BE2C (cell line): ENCODE data around the gene EDIL3.

Experiments used
- DNase-seq: peaks from one replicate; pipeline ENCODE4 v3.0.0-alpha.2; 2020
- H3K27me3 ChIP-seq: fragments of 250-450 bp; sonication (Bioruptor Pico); 2 replicates; pipeline ENCODE4 v1.5.1; 2020; ENCODE audit warnings: mild to moderate bottlenecking
- H3K36me3 ChIP-seq: fragments of 250-450 bp; sonication (Bioruptor Pico); 2 replicates; pipeline ENCODE4 v1.5.1; 2020; ENCODE audit warnings: mild to moderate bottlenecking
- H3K4me1 ChIP-seq: fragments of 250-450 bp; sonication (Bioruptor Pico); 2 replicates; pipeline ENCODE4 v1.5.1; 2020
- H3K4me3 ChIP-seq: 2 replicates; pipeline ENCODE4 v1.5.1; 2011; ENCODE audit warnings: low read depth, low read length
- H3K9me3 ChIP-seq: fragments of 250-450 bp; sonication (Bioruptor Pico); 2 replicates; pipeline ENCODE4 v1.5.1; 2020
- TF ChIP-seq, protein P1 (sequence below): IDR thresholded peaks from 2 replicates; pipeline ENCODE4 v1.5.1; 2012; ENCODE audit warnings: mild to moderate bottlenecking, low read depth, low read length

Gene EDIL3

DNA sequence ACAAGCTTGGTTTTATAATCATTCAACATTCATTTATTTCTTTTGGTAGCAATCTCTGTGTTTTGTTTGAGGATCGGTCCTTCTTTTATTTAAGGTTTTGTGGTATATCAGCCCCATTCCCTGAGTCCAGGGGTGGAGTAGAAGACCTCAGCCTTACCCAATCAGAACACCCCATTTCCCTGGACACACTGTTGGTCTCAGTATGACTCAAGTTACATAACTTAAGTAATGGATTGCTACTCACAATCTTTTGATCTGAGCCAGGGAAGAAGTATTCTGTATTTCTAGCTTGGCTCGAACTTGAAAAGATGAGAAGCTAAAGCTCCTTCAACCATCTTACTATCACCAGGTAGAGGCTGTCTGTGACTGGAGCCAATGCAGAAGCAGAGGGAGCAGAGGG is 488.8 kb downstream of the EDIL3 start:
- Histone ChIP-seq H3K36me3 (no peaks in the 10 kb centered on the region), H3K4me3 (no peak overlapping the region), H3K4me1 (no peaks in the 10 kb centered on the region), H3K27me3 (no peaks in the 10 kb centered on the region), H3K9me3 (no peaks in the 10 kb centered on the region)
- TF ChIP-seq, protein P1, sequence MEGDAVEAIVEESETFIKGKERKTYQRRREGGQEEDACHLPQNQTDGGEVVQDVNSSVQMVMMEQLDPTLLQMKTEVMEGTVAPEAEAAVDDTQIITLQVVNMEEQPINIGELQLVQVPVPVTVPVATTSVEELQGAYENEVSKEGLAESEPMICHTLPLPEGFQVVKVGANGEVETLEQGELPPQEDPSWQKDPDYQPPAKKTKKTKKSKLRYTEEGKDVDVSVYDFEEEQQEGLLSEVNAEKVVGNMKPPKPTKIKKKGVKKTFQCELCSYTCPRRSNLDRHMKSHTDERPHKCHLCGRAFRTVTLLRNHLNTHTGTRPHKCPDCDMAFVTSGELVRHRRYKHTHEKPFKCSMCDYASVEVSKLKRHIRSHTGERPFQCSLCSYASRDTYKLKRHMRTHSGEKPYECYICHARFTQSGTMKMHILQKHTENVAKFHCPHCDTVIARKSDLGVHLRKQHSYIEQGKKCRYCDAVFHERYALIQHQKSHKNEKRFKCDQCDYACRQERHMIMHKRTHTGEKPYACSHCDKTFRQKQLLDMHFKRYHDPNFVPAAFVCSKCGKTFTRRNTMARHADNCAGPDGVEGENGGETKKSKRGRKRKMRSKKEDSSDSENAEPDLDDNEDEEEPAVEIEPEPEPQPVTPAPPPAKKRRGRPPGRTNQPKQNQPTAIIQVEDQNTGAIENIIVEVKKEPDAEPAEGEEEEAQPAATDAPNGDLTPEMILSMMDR, result no peak
- DNase-seq, result no peak

DNA sequence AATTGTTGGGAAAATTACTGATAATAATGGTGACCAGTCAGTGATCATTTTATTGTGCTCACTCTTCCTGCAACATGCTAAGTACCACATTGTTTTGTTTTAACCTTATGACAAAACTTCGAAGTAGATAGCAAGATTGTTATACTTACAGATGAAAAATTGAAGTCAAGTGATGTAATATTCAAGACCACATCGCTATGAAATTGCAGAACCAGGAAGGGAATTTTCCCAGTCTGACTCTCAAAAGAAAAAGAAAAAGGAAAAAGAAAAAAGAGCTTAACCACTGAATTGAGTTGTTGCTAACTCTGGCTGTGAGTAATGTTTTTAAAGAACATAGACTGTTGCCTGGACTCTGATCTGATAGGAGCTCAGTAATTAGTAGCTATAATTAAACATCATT is 493.4 kb downstream of the EDIL3 start:
- no peak for DNase-seq
- H3K4me1 ChIP-seq, result no peaks in the 10 kb centered on the region
- no peaks in the 10 kb centered on the region for H3K27me3 ChIP-seq
- no peak overlapping the region for H3K4me3 ChIP-seq
- no peaks in the 10 kb centered on the region for H3K36me3 ChIP-seq
- H3K9me3 ChIP-seq, result no peaks in the 10 kb centered on the region
- TF ChIP-seq, protein P1, result no peak
